GM12891 (cell line): ENCODE results near the gene TANC1.

ENCODE experiments used
- POLR2A ChIP-seq: IDR thresholded peaks from 2 replicates; pipeline ENCODE4 v1.6.1; 2011; ENCODE audit warnings: low read depth, low read length, control low read depth
- POLR2AphosphoS5 ChIP-seq: IDR thresholded peaks from 2 replicates; pipeline ENCODE4 v1.6.1; 2011; ENCODE audit warnings: low read depth, low read length, control low read depth
- POU2F2 ChIP-seq: IDR thresholded peaks from 2 replicates; pipeline ENCODE4 v1.6.1; 2011; ENCODE audit warnings: low read depth, mild to moderate bottlenecking, control low read depth, low read length, moderate library complexity
- SPI1 ChIP-seq: IDR thresholded peaks from 2 replicates; pipeline ENCODE4 v1.6.1; 2011; ENCODE audit warnings: low read depth, low read length, control low read depth
- TAF1 ChIP-seq: IDR thresholded peaks from 2 replicates; pipeline ENCODE4 v1.6.1; 2011; ENCODE audit warnings: low read depth, low read length, control low read depth

DNA sequence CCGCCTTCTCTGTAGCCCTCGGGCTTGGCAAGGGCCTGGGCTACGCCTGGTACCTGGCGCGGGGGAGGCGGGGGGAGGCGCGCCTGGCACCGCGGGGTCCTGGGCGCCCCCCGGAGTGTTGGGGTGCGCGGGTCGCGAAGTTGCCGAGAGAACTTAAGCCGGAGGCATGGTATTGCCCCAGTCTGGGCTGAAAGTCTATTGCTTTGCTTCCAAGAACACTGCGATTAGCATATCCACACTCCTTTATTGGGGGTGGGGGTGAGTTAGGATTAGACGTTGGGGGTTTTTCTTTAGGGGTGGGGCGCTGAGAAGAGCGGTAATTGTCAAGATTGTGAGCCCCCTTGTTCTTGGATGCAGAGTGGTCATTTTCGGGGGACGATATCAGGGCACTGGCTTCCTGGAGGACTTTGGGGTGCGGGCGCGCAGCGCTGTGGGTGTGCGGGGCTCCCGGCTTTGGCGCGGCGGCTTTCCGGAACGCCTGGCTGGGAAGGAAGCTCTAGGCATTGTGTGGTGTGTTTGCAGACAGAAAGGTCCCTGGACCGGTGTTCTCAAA lies 798 bp downstream of the TANC1 start:
- TF ChIP-seq TAF1, result no peak
- no peak for TF ChIP-seq SPI1
- TF ChIP-seq POLR2A, result no peak
- no peak for TF ChIP-seq POLR2AphosphoS5
- TF ChIP-seq POU2F2, result no peak
